GM10248 (cell line): ENCODE data around the gene KRT15.

Experiments
- CTCF ChIA-PET: fragments of 300-600 bp; sonication (Branson Sonifier 250); formaldehyde crosslinking; extraction: SDS; loops from one replicate; lab custom pipeline; 2021; ENCODE audit warnings: antibody characterized with exemption; lab: Yijun Ruan, JAX
- POLR2A ChIA-PET: fragments of 350-650 bp; sonication (Branson Sonifier 250); formaldehyde crosslinking; extraction: SDS; loops from one replicate; lab custom pipeline; 2020; ENCODE audit warnings: antibody characterized with exemption; lab: Yijun Ruan, JAX
- DNase-seq: peaks from one replicate; pipeline ENCODE4 v3.0.0; 2012; ENCODE audit errors: extremely low spot score
- TF ChIP-seq, protein P1 (sequence below): IDR thresholded peaks from 2 replicates; pipeline ENCODE4 v1.5.1; 2012; ENCODE audit warnings: mild to moderate bottlenecking, low read depth; ENCODE audit errors: extremely low read depth, missing control alignments, control extremely low read depth

KRT15 gene

DNA sequence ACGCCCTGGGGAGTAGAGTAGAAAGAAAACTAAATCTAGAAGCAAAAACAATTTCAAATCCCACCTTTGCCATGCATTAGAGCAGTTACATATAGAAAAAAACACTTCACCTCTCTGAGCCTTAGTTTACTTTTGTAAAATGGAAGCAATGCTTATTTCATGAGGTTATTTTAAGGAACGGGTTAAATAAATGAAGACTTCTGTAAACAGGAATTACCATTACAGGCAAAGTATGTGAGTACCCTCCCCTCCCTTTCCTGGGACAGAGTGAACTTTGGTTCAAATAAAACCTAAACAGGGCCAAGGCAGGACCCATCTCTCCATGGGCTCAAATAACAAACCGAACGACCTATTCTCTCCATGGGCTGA lies 4.5 kb upstream of the KRT15 start:
- TF ChIP-seq, protein P1, sequence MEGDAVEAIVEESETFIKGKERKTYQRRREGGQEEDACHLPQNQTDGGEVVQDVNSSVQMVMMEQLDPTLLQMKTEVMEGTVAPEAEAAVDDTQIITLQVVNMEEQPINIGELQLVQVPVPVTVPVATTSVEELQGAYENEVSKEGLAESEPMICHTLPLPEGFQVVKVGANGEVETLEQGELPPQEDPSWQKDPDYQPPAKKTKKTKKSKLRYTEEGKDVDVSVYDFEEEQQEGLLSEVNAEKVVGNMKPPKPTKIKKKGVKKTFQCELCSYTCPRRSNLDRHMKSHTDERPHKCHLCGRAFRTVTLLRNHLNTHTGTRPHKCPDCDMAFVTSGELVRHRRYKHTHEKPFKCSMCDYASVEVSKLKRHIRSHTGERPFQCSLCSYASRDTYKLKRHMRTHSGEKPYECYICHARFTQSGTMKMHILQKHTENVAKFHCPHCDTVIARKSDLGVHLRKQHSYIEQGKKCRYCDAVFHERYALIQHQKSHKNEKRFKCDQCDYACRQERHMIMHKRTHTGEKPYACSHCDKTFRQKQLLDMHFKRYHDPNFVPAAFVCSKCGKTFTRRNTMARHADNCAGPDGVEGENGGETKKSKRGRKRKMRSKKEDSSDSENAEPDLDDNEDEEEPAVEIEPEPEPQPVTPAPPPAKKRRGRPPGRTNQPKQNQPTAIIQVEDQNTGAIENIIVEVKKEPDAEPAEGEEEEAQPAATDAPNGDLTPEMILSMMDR: no peak
- POLR2A ChIA-PET: no interaction called here
- DNase-seq: no peak
- CTCF ChIA-PET: no interaction called here

DNA sequence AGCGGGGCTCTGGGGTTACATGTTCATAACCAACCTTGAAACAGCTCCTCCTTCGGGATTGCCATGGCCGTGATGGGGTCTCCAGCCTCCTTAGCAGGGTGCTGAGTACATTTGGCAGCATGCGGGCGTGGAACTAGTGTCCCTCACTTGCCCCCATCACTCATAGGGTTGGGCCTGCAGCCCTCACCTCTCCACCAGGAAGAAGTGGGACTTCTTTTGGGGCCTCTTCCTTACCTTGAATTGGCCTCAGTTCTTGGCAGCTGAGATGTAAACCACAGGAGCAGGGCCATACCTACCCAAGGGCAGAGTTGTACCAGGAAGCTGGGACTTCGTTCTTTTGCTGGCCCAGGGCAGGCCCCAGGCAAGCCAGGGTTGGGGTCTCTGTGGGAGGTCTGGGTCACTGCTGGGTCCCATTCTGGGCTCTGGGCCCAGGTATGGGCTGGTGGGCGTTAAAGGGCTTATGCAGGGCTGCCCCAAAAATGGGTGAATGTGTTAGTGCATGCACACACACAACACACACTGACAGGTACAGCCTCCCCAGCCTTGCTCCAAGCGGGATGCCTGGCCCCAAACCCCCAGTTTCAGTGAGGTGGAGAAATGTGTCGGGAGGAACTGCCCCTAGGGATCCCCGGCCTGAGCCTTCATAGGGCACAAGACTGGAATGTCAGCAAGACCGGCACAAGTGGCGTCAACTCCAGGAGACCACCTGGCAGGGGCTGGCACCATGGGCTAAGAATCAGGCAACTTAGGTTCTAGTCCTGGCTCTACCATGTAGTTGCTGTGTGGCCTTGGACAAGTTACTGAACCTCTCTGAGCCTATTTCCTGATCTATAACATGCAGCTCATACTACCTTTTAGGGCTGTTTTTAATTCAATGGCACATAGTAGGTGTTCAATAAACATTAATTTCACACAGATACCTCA lies 3.9 kb upstream of the KRT15 start:
- POLR2A ChIA-PET: no interaction called here
- TF ChIP-seq, protein P1: no peak
- CTCF ChIA-PET: no interaction called here
- DNase-seq: no peak

DNA sequence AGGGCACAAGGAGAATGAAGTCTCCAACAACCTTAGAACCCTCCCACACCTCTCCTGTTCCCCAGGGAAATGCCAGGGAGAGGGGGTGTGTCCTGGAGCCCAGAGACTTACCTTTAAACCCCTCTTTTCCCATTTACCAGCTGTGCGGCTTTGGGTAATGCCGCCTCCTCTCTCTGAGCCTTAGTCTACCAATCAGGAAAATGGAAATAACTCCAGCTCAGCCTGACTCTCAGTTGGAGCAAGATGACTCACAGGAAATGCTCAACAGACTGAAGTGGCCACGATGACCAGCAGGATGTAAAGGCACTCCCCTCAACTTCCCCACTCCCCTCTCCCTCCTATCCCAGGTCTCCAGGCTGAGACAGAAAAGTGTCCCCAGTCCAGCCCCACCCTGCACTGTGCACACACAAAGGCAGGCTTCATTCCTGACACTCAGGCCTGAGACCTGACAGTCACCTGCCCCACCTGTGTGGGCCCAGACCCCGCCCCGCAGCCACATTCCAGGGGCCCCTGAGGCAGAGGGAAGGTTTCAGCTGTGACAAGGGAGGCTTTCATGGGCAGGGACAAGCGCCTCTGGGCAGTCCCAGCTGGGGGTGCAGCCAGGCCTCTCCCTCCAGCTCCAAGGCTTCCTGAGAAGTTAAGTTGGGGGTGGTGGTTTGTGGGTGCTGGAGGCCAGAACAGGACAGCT lies 3.0 kb upstream of the KRT15 start:
- POLR2A ChIA-PET: no interaction called here
- CTCF ChIA-PET: no interaction called here
- TF ChIP-seq, protein P1: no peak
- no peak for DNase-seq

DNA sequence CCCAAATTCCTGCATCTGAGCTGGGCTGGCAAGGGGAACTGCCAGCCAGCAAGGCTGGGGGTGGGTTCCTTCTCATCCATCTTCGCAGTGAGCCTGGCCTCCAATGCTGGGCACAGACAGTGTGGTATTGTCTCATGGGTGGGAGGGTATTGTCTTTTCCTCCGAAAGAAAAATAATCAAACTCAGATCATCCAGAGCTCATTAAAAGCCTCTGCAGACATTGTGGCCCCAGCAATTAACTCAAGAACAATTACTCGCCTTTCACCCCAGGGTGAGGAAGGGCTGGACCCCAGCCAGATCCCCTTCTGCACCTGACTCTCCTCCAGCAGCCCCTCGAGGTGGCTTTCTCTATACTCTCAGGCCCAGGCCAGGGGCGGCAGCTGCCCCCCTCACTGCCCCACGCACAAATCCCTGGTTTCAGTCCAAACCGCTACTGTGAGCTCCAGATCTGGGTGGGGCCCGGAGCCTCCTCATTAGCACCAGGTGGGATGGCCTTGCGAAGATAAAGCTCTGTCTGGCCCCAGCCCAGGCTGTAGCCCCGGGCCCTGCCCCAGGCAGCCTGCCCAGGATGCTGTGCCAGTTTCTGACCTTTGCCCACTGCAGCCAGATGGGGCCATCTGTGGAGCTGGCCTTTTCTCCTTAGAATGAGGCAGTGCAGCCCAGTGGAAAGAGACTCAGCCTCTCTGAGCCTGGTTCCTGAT lies 2.3 kb upstream of the KRT15 start:
- POLR2A ChIA-PET: no interaction called here
- DNase-seq: no peak
- CTCF ChIA-PET: interaction anchor here (1.0 kb wide), 1 partner anchor 9 kb away, joined by 3 read pairs; no protein-coding TSS in a partner anchor
- TF ChIP-seq, protein P1: no peak

DNA sequence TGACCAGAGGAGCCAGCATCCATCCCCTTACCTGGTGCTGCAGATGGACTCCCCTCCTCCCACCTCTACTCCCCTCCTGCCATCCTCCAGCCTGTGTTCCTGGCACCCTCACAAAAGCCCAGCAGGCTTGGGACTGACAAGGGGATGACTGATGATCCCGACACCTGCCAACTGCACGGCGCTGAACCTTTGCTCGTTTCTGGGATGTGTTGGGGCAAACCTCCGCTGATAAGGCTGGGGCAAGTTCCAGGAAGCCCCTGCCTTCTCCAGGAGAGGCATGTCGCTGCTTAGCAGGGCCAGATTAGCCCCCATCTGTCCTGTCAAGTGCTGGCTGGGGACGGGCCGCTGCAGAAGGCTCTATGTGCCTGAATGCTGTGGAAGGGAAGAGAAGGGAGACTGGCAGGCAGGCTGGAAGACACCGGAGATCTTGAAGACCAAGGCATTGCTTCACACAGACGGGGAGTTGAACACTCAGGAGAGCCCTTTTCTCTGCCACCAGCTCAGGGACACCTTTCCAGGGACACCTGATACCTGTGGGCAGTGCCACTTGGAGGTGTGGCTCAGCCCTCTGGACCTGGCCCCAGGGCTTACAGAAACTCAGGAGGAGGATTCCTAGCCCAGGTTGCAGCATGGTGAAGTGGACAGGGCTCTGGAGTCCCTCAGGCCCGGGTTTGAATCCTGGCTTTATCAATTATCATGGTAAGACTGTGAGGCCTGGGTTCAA lies 973 bp upstream of the KRT15 start:
- POLR2A ChIA-PET: no interaction called here
- DNase-seq: no peak
- CTCF ChIA-PET: interaction anchor here (1.1 kb wide), 1 partner anchor 64 kb away, joined by 3 read pairs; no protein-coding TSS in a partner anchor
- TF ChIP-seq, protein P1: no peak
